Caco-2 (cell line): ENCODE measurements around the gene AKTIP. TPM values are rescaled to one million over a fixed set of nuclear protein-coding genes. Genes with fewer than 3 reads are reported as not detected.

Experiments used
- BruUV-seq: library from RNA; stranded (reverse); fragments of 400-500 nt; replicated peaks from 2 replicates; lab custom pipeline; 2021; lab: Mats Ljungman, UMichigan
- CTCF ChIA-PET: fragments of 300-600 bp; sonication (Branson Sonifier 250); formaldehyde crosslinking; loops from one replicate; lab custom pipeline; 2022; ENCODE audit warnings: antibody characterized with exemption; lab: Charles Lee
- POLR2A ChIA-PET: fragments of 300-600 bp; sonication (Branson Sonifier 250); formaldehyde crosslinking; loops from one replicate; lab custom pipeline; 2022; ENCODE audit warnings: antibody characterized with exemption; lab: Charles Lee
- DNase-seq, 2 experiments: peaks; one replicate each; pipeline versions ENCODE4 v3.0.0 to v3.0.0-alpha.2; 2020 to 2022
- H3K27me3 ChIP-seq: replicated peaks from 2 replicates; pipeline ENCODE4 v1.6.0; 2011; ENCODE audit warnings: low read length; ENCODE audit not compliant: control insufficient read depth, insufficient read depth
- H3K36me3 ChIP-seq: 2 replicates; pipeline ENCODE4 v1.5.1; 2011; ENCODE audit warnings: low read length; ENCODE audit not compliant: control insufficient read depth, insufficient read depth
- H3K4me1 ChIP-seq: fragments of 250-450 bp; sonication (Bioruptor Pico); 2 replicates; pipeline ENCODE4 v1.5.1; 2020; ENCODE audit warnings: mild to moderate bottlenecking
- H3K4me3 ChIP-seq: 2 replicates; pipeline ENCODE4 v1.5.1; 2011; ENCODE audit warnings: low read depth, mild to moderate bottlenecking, control low read depth, low read length
- H3K9me3 ChIP-seq: fragments of 250-450 bp; sonication (Bioruptor Pico); 2 replicates; pipeline ENCODE4 v1.5.1; 2020; ENCODE audit warnings: mild to moderate bottlenecking, moderate library complexity
- H3K27ac Mint-ChIP-seq: one replicate; pipeline ENCODE4 v1.8.0; 2022; ENCODE audit warnings: mixed read lengths; ENCODE audit not compliant: unreplicated experiment
- H3K27me3 Mint-ChIP-seq: one replicate; pipeline ENCODE4 v1.8.0; 2022; ENCODE audit warnings: mixed read lengths; ENCODE audit not compliant: insufficient read depth, unreplicated experiment
- H3K36me3 Mint-ChIP-seq: one replicate; pipeline ENCODE4 v1.8.0; 2022; ENCODE audit warnings: mild to moderate bottlenecking, mixed read lengths; ENCODE audit not compliant: insufficient read depth, unreplicated experiment
- H3K4me1 Mint-ChIP-seq: one replicate; pipeline ENCODE4 v1.8.0; 2022; ENCODE audit warnings: low read depth, mixed read lengths; ENCODE audit not compliant: unreplicated experiment
- H3K4me3 Mint-ChIP-seq: one replicate; pipeline ENCODE4 v1.8.0; 2022; ENCODE audit warnings: mild to moderate bottlenecking, moderate library complexity, mixed read lengths; ENCODE audit not compliant: unreplicated experiment
- H3K9me3 Mint-ChIP-seq: one replicate; pipeline ENCODE4 v1.8.0; 2022; ENCODE audit warnings: mixed read lengths; ENCODE audit not compliant: unreplicated experiment
- CTCF ChIP-seq, 2 experiments: fragments of 200-600 bp in 1 of 2; IDR thresholded peaks; 1 replicate in 1 of 2; 2 replicates in 1 of 2; pipeline versions ENCODE4 v1.5.1 to v1.8.0; 2011 to 2022; ENCODE audit warnings: antibody characterized with exemption in 1 of 2, control low read depth in 1 of 2, inconsistent platforms in 1 of 2, low read depth in 1 of 2, low read length in 1 of 2, mild to moderate bottlenecking in 1 of 2, moderate library complexity in 1 of 2; ENCODE audit not compliant: insufficient read depth in 1 of 2, severe bottlenecking in 1 of 2, unreplicated experiment in 1 of 2
- intact Hi-C: fragments of 100-400 bp; cut with micrococcal nuclease; formaldehyde crosslinking; loops from one replicate; pipeline ENCODE4 v1.10.0; 2022; ENCODE audit not compliant: unreplicated experiment
- total RNA-seq: library from RNA; stranded (reverse); gene quantifications from 2 replicates; pipeline ENCODE4 v1.2.3, GENCODE V29; 2022

AKTIP gene
- total RNA-seq, 1 experiment from 2014 or later = 127 TPM

- no peaks in the 10 kb centered on the region for H3K4me1 Mint-ChIP-seq
Observed at GRCh38 chr16:53449816-53450517, 53.0 kb downstream of the AKTIP start.

GRCh38 chr16:53446090-53446489 is 56.9 kb downstream of the AKTIP start:
- Histone ChIP-seq H3K27me3 (no peaks in the 10 kb centered on the region), H3K4me1 (no peaks in the 10 kb centered on the region), H3K9me3 (no peaks in the 10 kb centered on the region), H3K36me3 (no peaks in the 10 kb centered on the region; the same call in 1 of the 2 replicates), H3K4me3 (no peak overlapping the region)
- intact Hi-C loops = no loop called here
- ChIA-PET POLR2A (no interaction called here), CTCF (interaction anchor here (0.6 kb wide), 1 partner anchor 56 kb away, joined by 6 read pairs; no protein-coding TSS in a partner anchor)
- Mint-ChIP-seq H3K36me3 (peaks cover 13% of the 10 kb centered on the region), H3K4me1 (no peaks in the 10 kb centered on the region), H3K27me3 (no peaks in the 10 kb centered on the region), H3K4me3 (no peak overlapping the region), H3K27ac (no peak overlapping the region), H3K9me3 (no peaks in the 10 kb centered on the region)
- no peak for TF ChIP-seq CTCF (IDR thresholded peaks at IDR 0.05; ENCODE audit: insufficient read depth in 1 of 2, low read depth in 1 of 2, low read length in 1 of 2, severe bottlenecking in 1 of 2, unreplicated experiment in 1 of 2)
- no TSS peak for BruUV-seq
- no peak for DNase-seq

More at GRCh38 chr16:53449816-53450517, 53.0 kb downstream of the AKTIP start:
- Mint-ChIP-seq H3K9me3 (no peaks in the 10 kb centered on the region), H3K4me3 (no peak overlapping the region), H3K36me3 (peaks cover 11% of the 10 kb centered on the region), H3K27ac (no peak overlapping the region), H3K27me3 (no peaks in the 10 kb centered on the region)
- H3K9me3 ChIP-seq = no peaks in the 10 kb centered on the region
- no peak for TF ChIP-seq CTCF (IDR thresholded peaks at IDR 0.05; ENCODE audit: insufficient read depth in 1 of 2, low read depth in 1 of 2, low read length in 1 of 2, severe bottlenecking in 1 of 2, unreplicated experiment in 1 of 2)
- CTCF ChIA-PET = no interaction called here
- intact Hi-C loops = no loop called here
- POLR2A ChIA-PET = no interaction called here
- H3K36me3 ChIP-seq = no peaks in the 10 kb centered on the region; the same call in 1 of the 2 replicates
- H3K4me3 ChIP-seq = no peak overlapping the region
- BruUV-seq = no TSS peak
- no peak for DNase-seq
- no peaks in the 10 kb centered on the region for H3K4me1 ChIP-seq
- H3K27me3 ChIP-seq = no peaks in the 10 kb centered on the region

- Mint-ChIP-seq H3K27ac (no peak overlapping the region), H3K4me1 (no peaks in the 10 kb centered on the region), H3K9me3 (no peaks in the 10 kb centered on the region), H3K36me3 (peaks cover 17% of the 10 kb centered on the region), H3K4me3 (no peak overlapping the region), H3K27me3 (no peaks in the 10 kb centered on the region)
- H3K4me3 ChIP-seq = no peak overlapping the region
- intact Hi-C loops = no loop called here
- no peaks in the 10 kb centered on the region for H3K27me3 ChIP-seq
- ChIA-PET CTCF (interaction anchor here (0.6 kb wide), 2 partner anchors 57 to 288 kb away, joined by 3 to 6 read pairs; no protein-coding TSS in a partner anchor), POLR2A (no interaction called here)
- no peak for TF ChIP-seq CTCF (IDR thresholded peaks at IDR 0.05; ENCODE audit: insufficient read depth in 1 of 2, low read depth in 1 of 2, low read length in 1 of 2, severe bottlenecking in 1 of 2, unreplicated experiment in 1 of 2)
- no peaks in the 10 kb centered on the region; the same call in 1 of the 2 replicates for H3K36me3 ChIP-seq
- no peaks in the 10 kb centered on the region for H3K9me3 ChIP-seq
- H3K4me1 ChIP-seq = no peaks in the 10 kb centered on the region
- DNase-seq = no peak
- no TSS peak for BruUV-seq
Observed at GRCh38 chr16:53445534-53445933, 57.5 kb downstream of the AKTIP start.

Other genes starting within 250 kb of the AKTIP start
- gene RBL2, start 68.7 kb downstream of the AKTIP start, total RNA-seq = 55.3 and 57.6 TPM in 2 replicates
- gene RPGRIP1L, start 200.7 kb upstream of the AKTIP start, total RNA-seq = 16.1 and 17.8 TPM in 2 replicates
- gene FTO, start 200.9 kb upstream of the AKTIP start, total RNA-seq = 76.3 and 78.3 TPM in 2 replicates